ENCODE results near the gene PRKAR1B. TPM values are rescaled to one million over a fixed set of nuclear protein-coding genes. Genes with fewer than 3 reads are reported as not detected.

Gene PRKAR1B
- total RNA-seq, 1 experiment from 2014 or later = 27.2 TPM

- Histone ChIP-seq H3K27me3 (replicated peaks; ENCODE audit: insufficient read depth, low read depth, low read length, poor library complexity) (no peaks in the 10 kb centered on the region), H3K4me1 (ENCODE audit: insufficient read depth, low read length, poor library complexity, severe bottlenecking) (no peaks in the 10 kb centered on the region), H3K9me3 (ENCODE audit: low read depth, low read length, poor library complexity, severe bottlenecking) (no peaks in the 10 kb centered on the region), H3K27ac (ENCODE audit: low read depth, low read length, poor library complexity, severe bottlenecking) (no peak overlapping the region), H3K4me3 (ENCODE audit: low read depth, low read length, poor library complexity, severe bottlenecking) (no peak overlapping the region), H3K36me3 (ENCODE audit: insufficient read depth, low read length, poor library complexity, severe bottlenecking) (no peaks in the 10 kb centered on the region)
- DNase-seq (ENCODE audit: low spot score) = no peak
- no peak for TF ChIP-seq EZH2 (IDR thresholded peaks at IDR 0.05; ENCODE audit: borderline replicate concordance, low read depth, low read length, poor library complexity, severe bottlenecking)
- TF ChIP-seq, protein P1, sequence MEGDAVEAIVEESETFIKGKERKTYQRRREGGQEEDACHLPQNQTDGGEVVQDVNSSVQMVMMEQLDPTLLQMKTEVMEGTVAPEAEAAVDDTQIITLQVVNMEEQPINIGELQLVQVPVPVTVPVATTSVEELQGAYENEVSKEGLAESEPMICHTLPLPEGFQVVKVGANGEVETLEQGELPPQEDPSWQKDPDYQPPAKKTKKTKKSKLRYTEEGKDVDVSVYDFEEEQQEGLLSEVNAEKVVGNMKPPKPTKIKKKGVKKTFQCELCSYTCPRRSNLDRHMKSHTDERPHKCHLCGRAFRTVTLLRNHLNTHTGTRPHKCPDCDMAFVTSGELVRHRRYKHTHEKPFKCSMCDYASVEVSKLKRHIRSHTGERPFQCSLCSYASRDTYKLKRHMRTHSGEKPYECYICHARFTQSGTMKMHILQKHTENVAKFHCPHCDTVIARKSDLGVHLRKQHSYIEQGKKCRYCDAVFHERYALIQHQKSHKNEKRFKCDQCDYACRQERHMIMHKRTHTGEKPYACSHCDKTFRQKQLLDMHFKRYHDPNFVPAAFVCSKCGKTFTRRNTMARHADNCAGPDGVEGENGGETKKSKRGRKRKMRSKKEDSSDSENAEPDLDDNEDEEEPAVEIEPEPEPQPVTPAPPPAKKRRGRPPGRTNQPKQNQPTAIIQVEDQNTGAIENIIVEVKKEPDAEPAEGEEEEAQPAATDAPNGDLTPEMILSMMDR (conservative IDR thresholded peaks at IDR 0.05; ENCODE audit: low read depth, low read length) = no peak
- intact Hi-C loops (cut with micrococcal nuclease; ENCODE audit: unreplicated experiment) = no loop called here
- POLR2A ChIA-PET (ENCODE audit: low non-redundant PET) = no interaction called here
- CTCF ChIA-PET = no interaction called here
- BruUV-seq (replicated peaks) = no TSS peak
These were observed 115.7 kb downstream of the PRKAR1B start for GRCh38 chr7:611281-611810.

DNA sequence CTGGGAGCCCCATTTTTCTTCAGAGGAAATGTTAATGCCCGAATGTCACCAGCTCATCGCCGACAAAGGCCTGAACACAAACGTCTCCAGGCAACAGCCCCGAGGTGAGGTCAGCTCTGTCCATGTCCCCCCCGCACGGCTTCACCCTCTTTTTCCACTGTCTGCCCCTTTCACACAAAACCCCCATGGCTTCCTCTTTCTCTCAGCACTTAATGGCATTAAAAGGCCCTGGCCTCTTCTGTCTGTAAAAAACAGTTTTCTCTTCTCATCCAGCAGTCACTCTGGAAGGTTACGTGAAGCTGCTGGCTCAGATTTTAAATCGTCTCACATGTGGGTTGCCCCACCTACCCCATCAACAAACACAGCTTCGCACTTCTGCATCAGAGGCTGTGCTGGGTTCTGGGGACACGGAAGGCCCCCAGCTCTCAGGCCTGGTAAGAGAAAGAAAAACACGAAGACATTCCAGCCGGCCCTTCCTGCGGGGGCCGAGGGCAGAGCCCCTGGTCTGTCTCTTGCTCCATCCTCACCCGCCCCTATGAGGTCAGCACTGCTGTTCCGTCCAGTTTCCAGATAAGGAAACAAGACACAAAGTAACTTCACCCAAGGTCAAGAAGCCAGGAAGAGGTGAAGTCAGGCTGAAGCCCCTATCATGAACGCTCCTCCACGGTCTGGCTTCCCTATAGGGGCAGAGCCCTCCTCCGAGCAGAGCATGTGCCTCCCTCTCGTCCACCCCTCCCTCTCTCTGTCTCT lies 116.4 kb downstream of the PRKAR1B start:
- intact Hi-C loops (cut with micrococcal nuclease; ENCODE audit: unreplicated experiment) = no loop called here
- DNase-seq (ENCODE audit: low spot score) = no peak
- Histone ChIP-seq H3K27me3 (replicated peaks; ENCODE audit: insufficient read depth, low read depth, low read length, poor library complexity) (no peaks in the 10 kb centered on the region), H3K36me3 (ENCODE audit: insufficient read depth, low read length, poor library complexity, severe bottlenecking) (no peaks in the 10 kb centered on the region), H3K4me3 (ENCODE audit: low read depth, low read length, poor library complexity, severe bottlenecking) (no peak overlapping the region), H3K27ac (ENCODE audit: low read depth, low read length, poor library complexity, severe bottlenecking) (no peak overlapping the region), H3K4me1 (ENCODE audit: insufficient read depth, low read length, poor library complexity, severe bottlenecking) (no peaks in the 10 kb centered on the region), H3K9me3 (ENCODE audit: low read depth, low read length, poor library complexity, severe bottlenecking) (no peaks in the 10 kb centered on the region)
- CTCF ChIA-PET = no interaction called here
- no TSS peak for BruUV-seq (replicated peaks)
- POLR2A ChIA-PET (ENCODE audit: low non-redundant PET) = no interaction called here
- no peak for TF ChIP-seq EZH2 (IDR thresholded peaks at IDR 0.05; ENCODE audit: borderline replicate concordance, low read depth, low read length, poor library complexity, severe bottlenecking)
- TF ChIP-seq, protein P1 (conservative IDR thresholded peaks at IDR 0.05; ENCODE audit: low read depth, low read length) = no peak

GRCh38 chr7:610141-610530 lies 116.9 kb downstream of the PRKAR1B start:
- Histone ChIP-seq H3K27me3 (replicated peaks; ENCODE audit: insufficient read depth, low read depth, low read length, poor library complexity) (no peaks in the 10 kb centered on the region), H3K4me1 (ENCODE audit: insufficient read depth, low read length, poor library complexity, severe bottlenecking) (peaks cover 4% of the 10 kb centered on the region), H3K36me3 (ENCODE audit: insufficient read depth, low read length, poor library complexity, severe bottlenecking) (no peaks in the 10 kb centered on the region), H3K4me3 (ENCODE audit: low read depth, low read length, poor library complexity, severe bottlenecking) (no peak overlapping the region), H3K9me3 (ENCODE audit: low read depth, low read length, poor library complexity, severe bottlenecking) (no peaks in the 10 kb centered on the region), H3K27ac (ENCODE audit: low read depth, low read length, poor library complexity, severe bottlenecking) (no peak overlapping the region)
- ChIA-PET CTCF (no interaction called here), POLR2A (ENCODE audit: low non-redundant PET) (no interaction called here)
- DNase-seq (ENCODE audit: low spot score) = no peak
- no peak for TF ChIP-seq EZH2 (IDR thresholded peaks at IDR 0.05; ENCODE audit: borderline replicate concordance, low read depth, low read length, poor library complexity, severe bottlenecking)
- TF ChIP-seq, protein P1 (conservative IDR thresholded peaks at IDR 0.05; ENCODE audit: low read depth, low read length) = no peak
- intact Hi-C loops (cut with micrococcal nuclease; ENCODE audit: unreplicated experiment) = no loop called here
- BruUV-seq (replicated peaks) = no TSS peak

Measured in A673 (cell line).